HepG2 (cell line): Measurements from ENCODE around the gene FRRS1. TPM values are rescaled to one million over a fixed set of nuclear protein-coding genes. Genes with fewer than 3 reads are reported as not detected.

ENCODE experiments used
- ATAC-seq: fragments of 200-7000 bp; cut with Tn5 transposase; 3 replicates; pipeline ENCODE4 v1.9.1; 2020; ENCODE audit warnings: mild to moderate bottlenecking, moderate library complexity
- BruUV-seq: library from RNA; stranded (reverse); fragments of 400-500 nt; replicated peaks from 2 replicates; lab custom pipeline; 2021; lab: Mats Ljungman, UMichigan
- CTCF ChIA-PET: fragments of 300-600 bp; formaldehyde crosslinking; extraction: SDS; loops from one replicate; lab custom pipeline; 2021; ENCODE audit warnings: low total read pairs, inconsistent platforms, low intra/inter-chr PET ratio; lab: Yijun Ruan, JAX
- POLR2A ChIA-PET: fragments of 350-600 bp; sonication (Branson Sonifier 250); formaldehyde crosslinking; loops from one replicate; lab custom pipeline; 2020; ENCODE audit warnings: antibody characterized with exemption, inconsistent platforms; lab: Yijun Ruan, JAX
- DNase-seq: peaks from one replicate; pipeline ENCODE4 v3.0.0-alpha.2; 2015; ENCODE audit warnings: low spot score
- FAIRE-seq: peaks from 3 replicates; lab custom pipeline; 2011; peaks lifted over from hg19 to GRCh38; lab: Jason Lieb, UNC
- H2AFZ ChIP-seq: one replicate; pipeline ENCODE4 v1.6.1; 2011; ENCODE audit warnings: low read length, inconsistent platforms
- H3K27ac ChIP-seq: fragments of 300-600 bp; 3 replicates; pipeline ENCODE4 v1.8.0; 2011; ENCODE audit warnings: mixed run types, mild to moderate bottlenecking, mixed read lengths, low read length, inconsistent platforms; ENCODE audit not compliant: insufficient read depth; ENCODE audit errors: extremely low read length
- H3K27me3 ChIP-seq, 2 experiments: fragments of 200-600 bp in 1 of 2; 2 replicates in 1 of 2; 3 replicates in 1 of 2; pipeline versions ENCODE4 v1.6.0 to v1.8.0; 2011; ENCODE audit warnings: low read length in 2 of 2, mild to moderate bottlenecking in 2 of 2, moderate library complexity in 2 of 2, inconsistent platforms in 1 of 2; ENCODE audit not compliant: insufficient read depth in 2 of 2, control insufficient read depth in 1 of 2
- H3K36me3 ChIP-seq, 2 experiments: fragments of 200-600 bp in 1 of 2; replicated peaks in 1 of 2; 2 replicates in 1 of 2; 3 replicates in 1 of 2; pipeline versions ENCODE4 v1.5.1 to v1.8.0; 2011; ENCODE audit warnings: low read length in 2 of 2, inconsistent platforms in 1 of 2; ENCODE audit not compliant: insufficient read depth in 2 of 2, control insufficient read depth in 1 of 2
- H3K4me1 ChIP-seq: 2 replicates; pipeline ENCODE4 v1.5.1; 2012; ENCODE audit warnings: low read length, inconsistent platforms; ENCODE audit not compliant: insufficient read depth
- H3K4me2 ChIP-seq: 2 replicates; pipeline ENCODE4 v1.6.0; 2011; ENCODE audit warnings: low read depth, low read length, inconsistent platforms
- H3K4me3 ChIP-seq, 3 experiments: fragments of 200-600 bp in 1 of 3; sonication (generic), shearing (Covaris generic) in 1 of 3; replicated peaks in 1 of 3; 2 replicates each; pipeline ENCODE4 v1.5.1; 2011 to 2016; ENCODE audit warnings: low read length in 3 of 3, inconsistent platforms in 2 of 3, low read depth in 2 of 3, mild to moderate bottlenecking in 2 of 3, control low read depth in 1 of 3, mixed read lengths in 1 of 3; ENCODE audit not compliant: insufficient read depth in 1 of 3
- H3K79me2 ChIP-seq: one replicate; pipeline ENCODE4 v1.6.1; 2011; ENCODE audit warnings: low read length, inconsistent platforms; ENCODE audit not compliant: insufficient read depth
- H3K9ac ChIP-seq: 2 replicates; pipeline ENCODE4 v1.6.0; 2011; ENCODE audit warnings: mild to moderate bottlenecking, low read depth, low read length, inconsistent platforms; ENCODE audit not compliant: insufficient read depth
- H3K9me3 ChIP-seq: 2 replicates; pipeline ENCODE4 v1.5.1; 2012; ENCODE audit warnings: mild to moderate bottlenecking, low read length
- H4K20me1 ChIP-seq: 2 replicates; pipeline ENCODE4 v1.6.0; 2011; ENCODE audit warnings: inconsistent platforms, mild to moderate bottlenecking, low read length, moderate library complexity; ENCODE audit not compliant: insufficient read depth
- PPARG ChIP-seq: conservative IDR thresholded peaks from 2 replicates; pipeline ENCODE4 v1.6.1; 2016; ENCODE audit warnings: missing biosample characterization, missing genetic modification reagents
- RARG ChIP-seq: sonication (generic); formaldehyde crosslinking; IDR thresholded peaks from 2 replicates; pipeline ENCODE4 v1.4.0; 2020; ENCODE audit warnings: low read depth, mild to moderate bottlenecking, missing genetic modification reagents
- ZFP90 ChIP-seq: sonication (generic); formaldehyde crosslinking; IDR thresholded peaks from 2 replicates; pipeline ENCODE4 v1.8.0; 2022; ENCODE audit warnings: missing genetic modification reagents, mild to moderate bottlenecking, inconsistent platforms, borderline replicate concordance
- ZNF382 ChIP-seq: sonication (generic); formaldehyde crosslinking; IDR thresholded peaks from 2 replicates; pipeline ENCODE4 v1.5.0; 2020; ENCODE audit warnings: missing genetic modification reagents, mild to moderate bottlenecking, borderline replicate concordance
- WGBS: methylation state at CpG from one replicate; pipeline ENCODE4 v1.1.6; 2017; ENCODE audit warnings: low lambda C conversion rate; 5-methylcytosine and 5-hydroxymethylcytosine counted together
- in situ Hi-C: cut with HindIII; loops from 2 replicates; pipeline ENCODE4 v1.10.0; 2017; ENCODE audit warnings: low pct_unique_long_range_greater_than_20kb; ENCODE audit not compliant: extremely low pct_ligation_motif_present
- intact Hi-C: fragments of 100-400 bp; cut with micrococcal nuclease; formaldehyde crosslinking; loops from one replicate; pipeline ENCODE4 v1.10.0; 2022; ENCODE audit not compliant: unreplicated experiment
- polyA plus RNA-seq, 8 experiments: library from polyadenylated mRNA; depleted of rRNA in 3 of 8; stranded (reverse) in 7 of 8; unstranded in 1 of 8; fragments of >200 nt; fragmentation: Illumina TruSeq in 4 of 8; extraction: Trizol in 4 of 8; gene quantifications; 2 replicates each; pipeline versions ENCODE4 v1.2.1 to v1.2.3, GENCODE V29; 2011 to 2016; ENCODE audit warnings: low read depth in 4 of 8, missing spikeins in 1 of 8, mixed read lengths in 1 of 8; ENCODE audit not compliant: insufficient read depth in 1 of 8
- total RNA-seq, 5 experiments: library from RNA; depleted of rRNA; stranded (reverse); fragments of >200 nt; fragmentation: Illumina TruSeq; extraction: Trizol; gene quantifications; 2 replicates each; pipeline ENCODE4 v1.2.3, GENCODE V29; 2016; ENCODE audit warnings: low read depth in 1 of 5
- TF ChIP-seq, protein P1 (sequence below): sonication (generic); formaldehyde crosslinking; IDR thresholded peaks from 2 replicates; pipeline ENCODE4 v1.8.0; 2022; ENCODE audit warnings: mild to moderate bottlenecking, missing genetic modification reagents, borderline replicate concordance
- TF ChIP-seq, protein P2 (sequence below): sonication (generic); formaldehyde crosslinking; IDR thresholded peaks from 2 replicates; pipeline ENCODE4 v1.4.0; 2020; ENCODE audit warnings: missing genetic modification reagents
- TF ChIP-seq, protein P3 (sequence below): sonication (generic); formaldehyde crosslinking; IDR thresholded peaks from 2 replicates; pipeline ENCODE4 v1.5.1; 2020; ENCODE audit warnings: missing genetic modification reagents, mild to moderate bottlenecking, borderline replicate concordance
- TF ChIP-seq, protein P4 (sequence below): IDR thresholded peaks from 2 replicates; pipeline ENCODE4 v1.6.1; 2018; ENCODE audit warnings: missing genetic modification reagents, mild to moderate bottlenecking, missing compliant biosample characterization
- TF ChIP-seq, protein P5 (sequence below): IDR thresholded peaks from 2 replicates; pipeline ENCODE4 v1.6.1; 2016; ENCODE audit warnings: low read depth, control low read depth
- TF ChIP-seq, protein P6 (sequence below): sonication (generic); formaldehyde crosslinking; IDR thresholded peaks from 2 replicates; pipeline ENCODE4 v1.5.0; 2020; ENCODE audit warnings: mild to moderate bottlenecking, missing genetic modification reagents, moderate library complexity

Gene FRRS1
- total and polyA plus RNA-seq, 2 of the 13 experiments (the other 11 are each of a cell fraction or from before 2014, with no cell fraction given), result 22.6 to 23.4 TPM

DNA sequence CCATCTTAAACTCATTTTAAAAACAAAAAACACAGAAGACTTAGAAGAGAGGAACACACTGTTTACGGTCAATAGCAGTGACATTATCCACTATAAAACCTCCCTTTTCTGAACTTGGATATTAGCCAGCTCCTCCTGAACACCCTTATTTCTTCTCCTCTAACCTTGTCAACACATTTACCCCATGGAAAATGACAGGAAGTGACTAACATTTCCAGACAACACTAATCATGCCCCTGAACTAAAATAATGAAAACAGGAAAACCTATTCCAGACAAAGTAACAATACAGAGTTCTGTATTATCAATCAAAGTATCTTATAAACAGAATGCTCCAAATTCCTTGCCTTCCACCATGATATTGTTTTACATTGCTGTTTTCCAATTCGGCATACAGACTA lies 75.3 kb downstream of the FRRS1 start (continued):
- TF ChIP-seq, protein P1, sequence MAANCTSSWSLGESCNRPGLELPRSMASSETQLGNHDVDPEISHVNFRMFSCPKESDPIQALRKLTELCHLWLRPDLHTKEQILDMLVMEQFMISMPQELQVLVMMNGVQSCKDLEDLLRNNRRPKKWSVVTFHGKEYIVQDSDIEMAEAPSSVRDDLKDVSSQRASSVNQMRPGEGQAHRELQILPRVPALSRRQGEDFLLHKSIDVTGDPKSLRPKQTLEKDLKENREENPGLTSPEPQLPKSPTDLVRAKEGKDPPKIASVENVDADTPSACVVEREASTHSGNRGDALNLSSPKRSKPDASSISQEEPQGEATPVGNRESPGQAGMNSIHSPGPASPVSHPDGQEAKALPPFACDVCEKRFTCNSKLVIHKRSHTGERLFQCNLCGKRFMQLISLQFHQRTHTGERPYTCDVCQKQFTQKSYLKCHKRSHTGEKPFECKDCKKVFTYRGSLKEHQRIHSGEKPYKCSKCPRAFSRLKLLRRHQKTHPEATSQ (CRISPR knock-in tag), result no peak

DNA sequence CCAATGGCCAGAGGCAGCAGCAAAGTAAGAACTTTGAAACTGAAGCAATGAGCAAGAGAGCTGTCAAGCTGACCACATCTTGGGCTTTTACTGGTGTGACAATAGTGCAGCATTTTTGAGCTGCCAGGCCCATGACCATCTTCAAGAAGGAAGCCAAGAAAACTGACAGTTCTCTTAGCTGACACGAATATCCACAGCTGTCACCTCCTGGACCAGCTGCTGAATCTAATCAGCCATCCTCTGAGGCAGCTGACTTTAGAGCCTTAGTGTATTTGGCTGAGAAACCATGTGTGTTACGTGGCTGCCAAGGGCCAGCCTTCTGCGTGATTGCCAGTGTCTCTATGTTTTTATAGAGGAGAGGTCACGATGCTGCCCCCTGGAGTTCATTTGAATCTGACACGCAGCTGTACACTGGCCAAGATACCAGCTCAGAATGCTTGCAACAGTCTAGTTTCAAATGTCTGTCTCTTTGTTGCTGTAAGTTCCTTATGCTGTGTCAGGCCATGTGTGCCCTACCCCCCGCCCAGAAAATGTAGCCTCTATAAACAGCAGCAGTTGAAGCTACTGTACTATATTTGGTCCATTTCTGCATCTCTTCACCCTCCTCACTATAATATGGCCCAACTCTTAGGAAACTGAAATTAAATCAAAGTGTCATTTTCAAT lies 80.8 kb downstream of the FRRS1 start:
- ATAC-seq, result peak; percentile 97
- no peaks in the 10 kb centered on the region for H3K9me3 ChIP-seq
- H4K20me1 ChIP-seq, result no peaks in the 10 kb centered on the region
- H3K4me3 ChIP-seq, result no peak overlapping the region
- intact Hi-C loops (loop anchor here (1.0 to 2.0 kb wide), 4 partner anchors 204 to 891 kb away; no protein-coding TSS in a partner anchor), in situ Hi-C loops (no loop called here)
- H2AFZ ChIP-seq, result no peak overlapping the region
- no peaks in the 10 kb centered on the region for H3K79me2 ChIP-seq
- ChIA-PET POLR2A (no interaction called here), CTCF (interaction anchor here (0.7 to 1.9 kb wide), 3 partner anchors 159 to 506 kb away, joined by 3 to 8 read pairs (median 7); no protein-coding TSS in a partner anchor)
- DNase-seq, result peak; percentile 53
- H3K4me1 ChIP-seq, result no peaks in the 10 kb centered on the region
- FAIRE-seq, result peak; percentile 82
- H3K27me3 ChIP-seq, result no peaks in the 10 kb centered on the region
- no TSS peak for BruUV-seq
- no peak overlapping the region for H3K9ac ChIP-seq
- WGBS, result 37% methylated on average over 4 of the region's 6 CpGs
- H3K36me3 ChIP-seq, result peaks cover 12 to 40% of the 10 kb centered on the region in 2 experiments
- H3K27ac ChIP-seq, result no peak overlapping the region
- H3K4me2 ChIP-seq, result no peak overlapping the region
- TF ChIP-seq, protein P2, sequence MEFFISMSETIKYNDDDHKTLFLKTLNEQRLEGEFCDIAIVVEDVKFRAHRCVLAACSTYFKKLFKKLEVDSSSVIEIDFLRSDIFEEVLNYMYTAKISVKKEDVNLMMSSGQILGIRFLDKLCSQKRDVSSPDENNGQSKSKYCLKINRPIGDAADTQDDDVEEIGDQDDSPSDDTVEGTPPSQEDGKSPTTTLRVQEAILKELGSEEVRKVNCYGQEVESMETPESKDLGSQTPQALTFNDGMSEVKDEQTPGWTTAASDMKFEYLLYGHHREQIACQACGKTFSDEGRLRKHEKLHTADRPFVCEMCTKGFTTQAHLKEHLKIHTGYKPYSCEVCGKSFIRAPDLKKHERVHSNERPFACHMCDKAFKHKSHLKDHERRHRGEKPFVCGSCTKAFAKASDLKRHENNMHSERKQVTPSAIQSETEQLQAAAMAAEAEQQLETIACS (CRISPR knock-in tag), result no peak
- TF ChIP-seq, protein P3, sequence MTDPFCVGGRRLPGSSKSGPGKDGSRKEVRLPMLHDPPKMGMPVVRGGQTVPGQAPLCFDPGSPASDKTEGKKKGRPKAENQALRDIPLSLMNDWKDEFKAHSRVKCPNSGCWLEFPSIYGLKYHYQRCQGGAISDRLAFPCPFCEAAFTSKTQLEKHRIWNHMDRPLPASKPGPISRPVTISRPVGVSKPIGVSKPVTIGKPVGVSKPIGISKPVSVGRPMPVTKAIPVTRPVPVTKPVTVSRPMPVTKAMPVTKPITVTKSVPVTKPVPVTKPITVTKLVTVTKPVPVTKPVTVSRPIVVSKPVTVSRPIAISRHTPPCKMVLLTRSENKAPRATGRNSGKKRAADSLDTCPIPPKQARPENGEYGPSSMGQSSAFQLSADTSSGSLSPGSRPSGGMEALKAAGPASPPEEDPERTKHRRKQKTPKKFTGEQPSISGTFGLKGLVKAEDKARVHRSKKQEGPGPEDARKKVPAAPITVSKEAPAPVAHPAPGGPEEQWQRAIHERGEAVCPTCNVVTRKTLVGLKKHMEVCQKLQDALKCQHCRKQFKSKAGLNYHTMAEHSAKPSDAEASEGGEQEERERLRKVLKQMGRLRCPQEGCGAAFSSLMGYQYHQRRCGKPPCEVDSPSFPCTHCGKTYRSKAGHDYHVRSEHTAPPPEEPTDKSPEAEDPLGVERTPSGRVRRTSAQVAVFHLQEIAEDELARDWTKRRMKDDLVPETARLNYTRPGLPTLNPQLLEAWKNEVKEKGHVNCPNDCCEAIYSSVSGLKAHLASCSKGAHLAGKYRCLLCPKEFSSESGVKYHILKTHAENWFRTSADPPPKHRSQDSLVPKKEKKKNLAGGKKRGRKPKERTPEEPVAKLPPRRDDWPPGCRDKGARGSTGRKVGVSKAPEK (CRISPR knock-in tag), result no peak
- TF ChIP-seq PPARG (CRISPR knock-in tag) (peak; percentile 60; the same call in 1 of the 2 replicates), ZFP90 (CRISPR knock-in tag) (no peak), ZNF382 (CRISPR knock-in tag) (no peak), RARG (CRISPR knock-in tag) (no peak)
- TF ChIP-seq, protein P4, sequence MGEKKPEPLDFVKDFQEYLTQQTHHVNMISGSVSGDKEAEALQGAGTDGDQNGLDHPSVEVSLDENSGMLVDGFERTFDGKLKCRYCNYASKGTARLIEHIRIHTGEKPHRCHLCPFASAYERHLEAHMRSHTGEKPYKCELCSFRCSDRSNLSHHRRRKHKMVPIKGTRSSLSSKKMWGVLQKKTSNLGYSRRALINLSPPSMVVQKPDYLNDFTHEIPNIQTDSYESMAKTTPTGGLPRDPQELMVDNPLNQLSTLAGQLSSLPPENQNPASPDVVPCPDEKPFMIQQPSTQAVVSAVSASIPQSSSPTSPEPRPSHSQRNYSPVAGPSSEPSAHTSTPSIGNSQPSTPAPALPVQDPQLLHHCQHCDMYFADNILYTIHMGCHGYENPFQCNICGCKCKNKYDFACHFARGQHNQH (CRISPR knock-in tag), result no peak
- TF ChIP-seq, protein P5, sequence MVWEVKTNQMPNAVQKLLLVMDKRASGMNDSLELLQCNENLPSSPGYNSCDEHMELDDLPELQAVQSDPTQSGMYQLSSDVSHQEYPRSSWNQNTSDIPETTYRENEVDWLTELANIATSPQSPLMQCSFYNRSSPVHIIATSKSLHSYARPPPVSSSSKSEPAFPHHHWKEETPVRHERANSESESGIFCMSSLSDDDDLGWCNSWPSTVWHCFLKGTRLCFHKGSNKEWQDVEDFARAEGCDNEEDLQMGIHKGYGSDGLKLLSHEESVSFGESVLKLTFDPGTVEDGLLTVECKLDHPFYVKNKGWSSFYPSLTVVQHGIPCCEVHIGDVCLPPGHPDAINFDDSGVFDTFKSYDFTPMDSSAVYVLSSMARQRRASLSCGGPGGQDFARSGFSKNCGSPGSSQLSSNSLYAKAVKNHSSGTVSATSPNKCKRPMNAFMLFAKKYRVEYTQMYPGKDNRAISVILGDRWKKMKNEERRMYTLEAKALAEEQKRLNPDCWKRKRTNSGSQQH (CRISPR knock-in tag), result no peak
- TF ChIP-seq, protein P6, sequence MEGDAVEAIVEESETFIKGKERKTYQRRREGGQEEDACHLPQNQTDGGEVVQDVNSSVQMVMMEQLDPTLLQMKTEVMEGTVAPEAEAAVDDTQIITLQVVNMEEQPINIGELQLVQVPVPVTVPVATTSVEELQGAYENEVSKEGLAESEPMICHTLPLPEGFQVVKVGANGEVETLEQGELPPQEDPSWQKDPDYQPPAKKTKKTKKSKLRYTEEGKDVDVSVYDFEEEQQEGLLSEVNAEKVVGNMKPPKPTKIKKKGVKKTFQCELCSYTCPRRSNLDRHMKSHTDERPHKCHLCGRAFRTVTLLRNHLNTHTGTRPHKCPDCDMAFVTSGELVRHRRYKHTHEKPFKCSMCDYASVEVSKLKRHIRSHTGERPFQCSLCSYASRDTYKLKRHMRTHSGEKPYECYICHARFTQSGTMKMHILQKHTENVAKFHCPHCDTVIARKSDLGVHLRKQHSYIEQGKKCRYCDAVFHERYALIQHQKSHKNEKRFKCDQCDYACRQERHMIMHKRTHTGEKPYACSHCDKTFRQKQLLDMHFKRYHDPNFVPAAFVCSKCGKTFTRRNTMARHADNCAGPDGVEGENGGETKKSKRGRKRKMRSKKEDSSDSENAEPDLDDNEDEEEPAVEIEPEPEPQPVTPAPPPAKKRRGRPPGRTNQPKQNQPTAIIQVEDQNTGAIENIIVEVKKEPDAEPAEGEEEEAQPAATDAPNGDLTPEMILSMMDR (CRISPR knock-in tag), result peak; percentile 73
